Right lung (tissue), 5 donors: ENCODE results near the gene VMP1. TPM values are rescaled to one million over a fixed set of nuclear protein-coding genes. Genes with fewer than 3 reads are reported as not detected.
"Not testable (repeated sequence)": the region's sequence is repeated elsewhere in the genome, so short reads cannot be mapped to it uniquely, and the experiment has no call there.

Source experiments
- DNase-seq, 2 donors: peaks; one replicate each; pipeline ENCODE4 v3.0.0-alpha.2; 2013
- polyA plus RNA-seq, 5 donors: library from polyadenylated mRNA; unstranded; fragments of 120-200 nt; gene quantifications; one replicate each; pipeline versions ENCODE4 v1.2.1 to v1.2.3, GENCODE V29; 2013; ENCODE audit warnings: inconsistent platforms in 1 of 5, low replicate concordance in 1 of 5; ENCODE audit not compliant: insufficient read length in 5 of 5, insufficient read depth in 1 of 5

The VMP1 gene
- polyA plus RNA-seq, 5 donors: 94.0 to 149 (median 118) TPM

- no peak for DNase-seq
Measured at GRCh38 chr17:59804901-59805465, 97.5 kb downstream of the VMP1 start.

- DNase-seq: not testable (repeated sequence)
Measured at GRCh38 chr17:59806322-59806721, 98.9 kb downstream of the VMP1 start.

- DNase-seq: no peak
Measured at GRCh38 chr17:59807892-59808509, 100.5 kb downstream of the VMP1 start.

GRCh38 chr17:59810894-59811153, 103.4 kb downstream of the VMP1 start:
- DNase-seq: no peak

- no peak for DNase-seq
Measured at GRCh38 chr17:59811209-59811608, 103.8 kb downstream of the VMP1 start.

- DNase-seq: no peak
Measured at GRCh38 chr17:59812139-59812538, 104.7 kb downstream of the VMP1 start.

DNA sequence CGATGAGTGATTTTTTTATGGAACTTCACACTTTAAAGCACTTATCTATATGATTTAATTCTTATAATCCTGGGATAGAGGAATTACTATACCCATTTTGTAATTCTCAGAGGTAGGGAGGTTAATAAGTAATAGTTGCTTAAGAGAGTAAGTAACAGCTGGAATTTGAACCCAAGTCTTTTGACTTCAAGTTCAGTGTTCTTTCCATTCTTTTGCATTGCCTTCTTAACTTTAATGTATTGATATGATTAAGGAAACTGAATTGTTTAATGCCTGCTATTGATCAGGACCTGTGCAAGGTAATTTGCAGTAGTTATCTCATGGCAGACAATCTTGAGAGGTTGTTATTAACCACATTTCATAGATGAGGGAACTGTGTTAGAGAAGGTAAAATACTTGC, 106.8 kb downstream of the VMP1 start:
- DNase-seq: no peak

- no peak for DNase-seq
Measured at GRCh38 chr17:59814685-59815084, 107.2 kb downstream of the VMP1 start.

- DNase-seq: no peak
Measured at GRCh38 chr17:59815965-59816364, 108.5 kb downstream of the VMP1 start.

GRCh38 chr17:59825533-59826322, 118.3 kb downstream of the VMP1 start:
- no peak for DNase-seq

GRCh38 chr17:59826706-59827453, 119.4 kb downstream of the VMP1 start:
- DNase-seq: no peak

DNA sequence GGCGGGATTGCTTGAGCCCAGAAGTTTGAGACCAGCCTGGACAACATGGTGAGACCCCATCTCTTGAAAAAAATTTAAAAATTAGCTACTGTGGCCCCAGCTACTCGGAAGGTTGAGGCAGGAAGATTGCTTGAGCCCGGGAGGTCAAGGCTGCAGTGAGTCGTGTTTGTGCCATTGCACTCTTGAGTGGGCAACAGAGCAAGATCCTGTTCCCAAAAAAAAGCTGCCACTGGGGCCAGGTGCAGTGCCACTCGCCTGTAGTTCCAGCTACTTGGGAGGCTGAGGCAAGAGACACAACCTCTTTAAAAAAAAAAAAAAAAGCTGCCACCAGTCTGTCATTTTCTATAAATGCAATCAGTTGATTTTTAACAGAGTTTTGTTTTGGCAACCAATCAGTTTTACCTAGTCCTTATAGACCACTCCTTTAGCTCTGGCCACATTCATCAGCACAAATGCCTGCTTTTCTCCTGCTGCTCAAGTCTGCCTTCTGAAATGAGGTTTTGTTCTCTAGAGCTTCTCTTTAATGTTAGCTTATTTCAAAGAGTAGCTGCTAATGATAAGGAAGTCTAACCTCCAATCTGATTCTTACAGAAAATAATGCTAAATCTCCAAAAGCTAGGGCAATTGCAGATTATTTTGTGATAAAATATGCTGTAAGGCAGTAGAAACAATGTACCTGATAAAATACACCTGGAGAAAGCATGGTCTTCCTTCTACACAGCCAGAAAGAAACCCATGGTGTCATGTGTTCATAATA, 120.4 kb downstream of the VMP1 start:
- no peak for DNase-seq

- no peak for DNase-seq
Measured at GRCh38 chr17:59828478-59828760, 121.0 kb downstream of the VMP1 start.

DNA sequence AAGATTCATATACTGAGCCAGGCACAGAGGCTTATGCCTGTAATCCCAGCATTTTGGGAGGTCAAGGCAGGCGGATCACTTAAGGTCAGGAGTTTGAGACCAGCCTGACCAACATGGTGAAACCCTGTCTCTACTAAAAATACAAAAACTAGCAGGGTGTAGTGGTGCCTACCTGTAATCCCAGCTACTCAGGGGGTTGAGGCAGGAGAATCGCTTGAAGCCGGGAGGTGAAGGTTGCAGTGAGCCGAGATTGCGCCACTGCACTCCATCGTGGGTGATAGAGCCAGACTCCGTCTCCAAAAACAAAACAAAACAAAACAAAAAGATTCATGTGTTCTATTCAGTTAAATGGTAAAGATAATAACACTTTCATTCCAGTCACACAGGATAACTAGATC, 121.4 kb downstream of the VMP1 start:
- DNase-seq: not testable (repeated sequence)

DNA sequence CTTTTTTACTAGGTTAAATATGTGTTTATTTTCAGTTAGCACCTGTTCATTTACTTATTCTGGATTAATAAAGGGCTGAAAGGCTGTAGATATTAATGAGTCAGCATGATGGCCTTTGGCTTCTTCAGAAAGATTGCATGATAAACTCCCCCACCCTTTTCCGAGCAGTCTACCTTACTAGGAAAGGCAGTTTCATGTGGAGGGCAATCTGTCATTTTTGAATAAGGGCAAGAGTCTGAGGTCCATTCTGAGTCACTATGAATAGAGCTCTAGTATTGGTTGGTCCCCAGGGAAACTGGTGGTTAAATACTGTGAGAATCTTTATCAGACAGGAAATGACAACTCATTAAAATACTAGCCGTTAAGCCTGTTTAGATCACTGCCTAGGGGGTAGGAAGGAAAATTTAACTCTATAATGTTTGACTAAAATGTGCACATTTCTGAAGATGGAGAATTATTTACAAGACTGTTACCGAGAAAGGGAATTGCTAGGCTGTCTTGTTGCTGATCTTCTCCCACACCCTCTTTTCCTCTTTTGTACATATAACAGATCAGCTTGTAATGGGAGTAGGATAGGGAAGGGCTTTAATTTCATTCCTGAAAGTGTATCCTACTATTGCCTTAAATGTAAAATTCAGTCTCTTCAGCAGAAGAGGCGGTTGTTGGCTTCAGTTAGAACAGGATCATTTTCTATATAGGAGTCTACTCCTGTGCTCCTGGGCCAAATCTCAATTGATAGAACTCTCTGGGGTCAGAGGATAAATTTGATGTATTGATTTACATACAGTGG, 122.0 kb downstream of the VMP1 start:
- peak; percentile 67 to 81 for DNase-seq

GRCh38 chr17:59830007-59830630, 122.7 kb downstream of the VMP1 start:
- no peak for DNase-seq

DNA sequence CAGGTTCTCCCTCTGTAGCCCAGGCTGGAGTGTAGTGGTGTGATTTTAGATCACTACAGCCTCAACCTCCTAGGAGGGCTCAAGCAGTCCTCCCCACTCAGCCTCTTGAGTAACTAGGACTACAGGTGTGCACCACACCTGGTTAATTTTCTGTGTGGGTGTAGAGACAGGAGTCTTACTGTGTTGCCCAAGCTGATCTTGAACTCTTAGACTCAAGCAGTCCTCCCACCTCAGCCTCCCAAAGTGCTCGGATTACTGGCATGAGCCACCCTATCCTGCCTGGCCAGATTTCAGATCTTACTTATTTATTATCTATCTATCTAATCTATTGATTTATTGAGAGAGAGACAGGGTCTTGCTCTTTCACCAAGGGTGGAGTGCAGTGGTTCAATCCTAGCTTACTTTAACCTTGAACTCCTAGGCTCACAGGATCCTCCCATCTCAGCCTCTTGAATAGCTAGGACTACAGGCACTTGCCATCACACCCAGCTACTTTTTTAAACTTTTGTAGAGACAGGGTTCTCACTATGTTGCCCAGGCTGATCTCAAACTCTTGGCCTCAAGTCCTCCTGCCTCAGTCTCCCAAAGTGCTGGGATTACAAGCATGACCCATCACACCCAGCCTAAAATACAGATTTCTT, 123.5 kb downstream of the VMP1 start:
- DNase-seq: no peak

DNA sequence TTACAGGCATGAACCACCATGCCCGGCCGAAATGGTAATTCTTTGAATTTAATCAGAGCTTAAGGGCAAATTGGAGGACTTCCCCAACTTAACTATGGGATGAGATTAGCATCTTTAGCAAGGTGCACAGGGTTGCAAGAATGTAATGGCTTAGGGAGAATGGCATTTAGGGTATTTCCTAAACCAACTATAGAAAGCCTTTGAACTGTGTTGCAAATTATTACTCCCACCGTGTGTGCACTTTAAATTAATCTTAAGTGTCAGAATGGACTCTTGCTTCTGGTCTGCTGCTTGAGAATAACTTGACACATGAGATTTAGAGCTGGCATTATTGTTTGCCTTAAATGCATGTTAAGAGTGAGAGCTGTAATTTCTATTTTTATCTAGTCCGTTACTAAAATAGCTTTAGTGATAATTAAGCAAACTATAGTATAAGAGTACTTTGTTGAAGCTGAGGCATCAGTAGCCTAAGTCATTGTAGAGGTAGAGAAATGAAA, 125.5 kb downstream of the VMP1 start:
- DNase-seq: no peak

GRCh38 chr17:59837308-59838051, 130.0 kb downstream of the VMP1 start:
- DNase-seq: peak; percentile 93 to 96
